H9 (cell line): ENCODE data around the gene TUBB2B. TPM values are rescaled to one million over a fixed set of nuclear protein-coding genes. Genes with fewer than 3 reads are reported as not detected.

Experiments
- DNase-seq: peaks from one replicate; pipeline ENCODE4 v3.0.0-alpha.2; 2017
- H2AFZ ChIP-seq: one replicate; pipeline ENCODE4 v1.6.1; 2013; ENCODE audit warnings: mild to moderate bottlenecking, low read length, control low read depth, moderate library complexity
- H2AK5ac ChIP-seq: 2 replicates; pipeline ENCODE4 v1.6.1; 2013; ENCODE audit warnings: low read length, control low read depth, mixed read lengths; ENCODE audit not compliant: insufficient read length
- H2BK120ac ChIP-seq: one replicate; pipeline ENCODE4 v1.6.1; 2013; ENCODE audit warnings: low read depth, mild to moderate bottlenecking, low read length, control low read depth, inconsistent platforms; ENCODE audit not compliant: poor library complexity, severe bottlenecking
- H2BK12ac ChIP-seq: 2 replicates; pipeline ENCODE4 v1.6.1; 2013; ENCODE audit warnings: low read length, control low read depth, mixed read lengths, low read depth; ENCODE audit not compliant: insufficient read length
- H2BK15ac ChIP-seq: 2 replicates; pipeline ENCODE4 v1.6.1; 2013; ENCODE audit warnings: low read depth, low read length, control low read depth
- H2BK20ac ChIP-seq: one replicate; pipeline ENCODE4 v1.6.1; 2013; ENCODE audit warnings: low read depth, mild to moderate bottlenecking, low read length, control low read depth, inconsistent platforms; ENCODE audit not compliant: poor library complexity, severe bottlenecking
- H2BK5ac ChIP-seq: 2 replicates; pipeline ENCODE4 v1.6.1; 2013; ENCODE audit warnings: low read length, control low read depth, mixed read lengths; ENCODE audit not compliant: insufficient read length
- H3K14ac ChIP-seq: 2 replicates; pipeline ENCODE4 v1.6.1; 2013; ENCODE audit warnings: low read length, control low read depth; ENCODE audit not compliant: insufficient read depth
- H3K18ac ChIP-seq: 2 replicates; pipeline ENCODE4 v1.6.1; 2013; ENCODE audit warnings: low read depth, mild to moderate bottlenecking, mixed read lengths, low read length, control low read depth; ENCODE audit not compliant: insufficient read length
- H3K23ac ChIP-seq: 2 replicates; pipeline ENCODE4 v1.6.1; 2013; ENCODE audit warnings: low read length, control low read depth, mixed read lengths, low read depth; ENCODE audit not compliant: insufficient read length
- H3K23me2 ChIP-seq: 2 replicates; pipeline ENCODE4 v1.6.1; 2013; ENCODE audit warnings: low read depth, mild to moderate bottlenecking, mixed read lengths, low read length, control low read depth; ENCODE audit not compliant: insufficient read length, poor library complexity, severe bottlenecking
- H3K27ac ChIP-seq: 2 replicates; pipeline ENCODE4 v1.5.1; 2013; ENCODE audit warnings: low read length, control low read depth, mixed read lengths, low read depth; ENCODE audit not compliant: insufficient read length
- H3K27me3 ChIP-seq: 2 replicates; pipeline ENCODE4 v1.6.1; 2013; ENCODE audit warnings: low read length, control low read depth, inconsistent platforms; ENCODE audit not compliant: insufficient read depth
- H3K4ac ChIP-seq: 2 replicates; pipeline ENCODE4 v1.6.1; 2013; ENCODE audit warnings: low read depth, mild to moderate bottlenecking, control low read depth, inconsistent platforms, low read length, moderate library complexity
- H3K4me1 ChIP-seq: 2 replicates; pipeline ENCODE4 v1.6.1; 2013; ENCODE audit warnings: low read length, control low read depth, inconsistent platforms; ENCODE audit not compliant: insufficient read depth
- H3K4me2 ChIP-seq: 2 replicates; pipeline ENCODE4 v1.6.1; 2013; ENCODE audit warnings: low read length, control low read depth, mixed read lengths; ENCODE audit not compliant: insufficient read length, insufficient read depth
- H3K56ac ChIP-seq: 2 replicates; pipeline ENCODE4 v1.6.1; 2013; ENCODE audit warnings: low read depth, mild to moderate bottlenecking, mixed read lengths, low read length, control low read depth; ENCODE audit not compliant: insufficient read length
- H3K79me1 ChIP-seq: 2 replicates; pipeline ENCODE4 v1.6.1; 2013; ENCODE audit warnings: low read depth, mild to moderate bottlenecking, moderate library complexity, low read length, control low read depth, inconsistent platforms; ENCODE audit not compliant: insufficient read depth, poor library complexity, severe bottlenecking
- H3K79me2 ChIP-seq: 2 replicates; pipeline ENCODE4 v1.6.1; 2013; ENCODE audit warnings: low read length, control low read depth, inconsistent platforms; ENCODE audit not compliant: insufficient read depth
- H3K9ac ChIP-seq: 2 replicates; pipeline ENCODE4 v1.6.1; 2013; ENCODE audit warnings: low read length, control low read depth, mixed read lengths; ENCODE audit not compliant: insufficient read length; ENCODE audit errors: extremely low read depth
- H3K9me3 ChIP-seq: one replicate; pipeline ENCODE4 v1.6.1; 2013; ENCODE audit warnings: low read depth, low read length, inconsistent platforms; ENCODE audit not compliant: control insufficient read depth
- H3T11ph ChIP-seq: one replicate; pipeline ENCODE4 v1.6.1; 2013; ENCODE audit warnings: mild to moderate bottlenecking, low read length, control low read depth, inconsistent platforms
- H4K20me1 ChIP-seq: one replicate; pipeline ENCODE4 v1.6.1; 2013; ENCODE audit not compliant: control insufficient read depth, insufficient read length, insufficient read depth
- H4K5ac ChIP-seq: 2 replicates; pipeline ENCODE4 v1.6.1; 2013; ENCODE audit warnings: low read depth, mild to moderate bottlenecking, mixed read lengths, low read length, control low read depth; ENCODE audit not compliant: insufficient read length
- H4K8ac ChIP-seq: replicated peaks from 2 replicates; pipeline ENCODE4 v1.6.1; 2013; ENCODE audit warnings: low read length, control low read depth, mixed read lengths, low read depth; ENCODE audit not compliant: insufficient read length
- H4K91ac ChIP-seq: 2 replicates; pipeline ENCODE4 v1.6.1; 2013; ENCODE audit warnings: low read depth, mild to moderate bottlenecking, moderate library complexity, mixed read lengths, low read length, control low read depth; ENCODE audit not compliant: insufficient read length
- H3K27ac Mint-ChIP-seq, 3 experiments: 2 replicates in 2 of 3; 3 replicates in 1 of 3; pipeline ENCODE4 v1.8.0; 2020 to 2021; ENCODE audit warnings: mixed read lengths in 3 of 3, mild to moderate bottlenecking in 1 of 3, moderate library complexity in 1 of 3
- H3K27me3 Mint-ChIP-seq: 2 replicates; pipeline ENCODE4 v1.8.0; 2021; ENCODE audit warnings: low read depth, mild to moderate bottlenecking, moderate library complexity, mixed read lengths
- H3K36me3 Mint-ChIP-seq, 3 experiments: 2 replicates in 2 of 3; 3 replicates in 1 of 3; pipeline ENCODE4 v1.8.0; 2020 to 2021; ENCODE audit warnings: low read depth in 3 of 3, mixed read lengths in 3 of 3; ENCODE audit not compliant: insufficient read depth in 1 of 3
- H3K4me1 Mint-ChIP-seq, 2 experiments: 2 replicates each; pipeline ENCODE4 v1.8.0; 2020; ENCODE audit warnings: mixed read lengths in 2 of 2
- H3K4me3 Mint-ChIP-seq, 2 experiments: 2 replicates in 1 of 2; 3 replicates in 1 of 2; pipeline ENCODE4 v1.8.0; 2020 to 2021; ENCODE audit warnings: mild to moderate bottlenecking in 2 of 2, mixed read lengths in 2 of 2, moderate library complexity in 1 of 2
- H3K9me3 Mint-ChIP-seq, 2 experiments: 2 replicates in 1 of 2; 3 replicates in 1 of 2; pipeline ENCODE4 v1.8.0; 2020; ENCODE audit warnings: mild to moderate bottlenecking in 2 of 2, mixed read lengths in 2 of 2, moderate library complexity in 1 of 2
- CTCF ChIP-seq: fragments of 200-600 bp; sonication (generic); conservative IDR thresholded peaks from 3 replicates; pipeline ENCODE4 v1.8.0; 2021; ENCODE audit warnings: antibody characterized with exemption, mild to moderate bottlenecking
- WGBS: extraction: QIAGEN DNeasy Blood & Tissue Kit; methylation state at CpG from one replicate; pipeline ENCODE4 v1.1.7; 2013; ENCODE audit warnings: missing lambda C conversion rate, low lambda C conversion rate, mixed read lengths; ENCODE audit not compliant: insufficient read length; ENCODE audit errors: extremely low coverage; 5-methylcytosine and 5-hydroxymethylcytosine counted together
- total RNA-seq: library from RNA; stranded (reverse); gene quantifications from 2 replicates; pipeline ENCODE4 v1.2.1, GENCODE V29; 2021

Gene TUBB2B
- total RNA-seq, 1 experiment from 2014 or later, result 320 TPM

- no peak overlapping the region for H3K27ac ChIP-seq
- H2BK120ac ChIP-seq, result no peak overlapping the region
- no peak for DNase-seq
- Mint-ChIP-seq H3K4me1 (peaks cover 10% of the 10 kb centered on the region in 2 experiments), H3K36me3 (peaks cover 3 to 6% (median 5%) of the 10 kb centered on the region in 3 experiments; a peak in 5 of 7 replicates), H3K27me3 (peaks cover 13% of the 10 kb centered on the region), H3K27ac (no peak overlapping the region; a peak in 1 of 7 replicates), H3K9me3 (peaks cover 6% of the 10 kb centered on the region in 2 experiments; a peak in 3 of 5 replicates), H3K4me3 (no peak overlapping the region)
- H3T11ph ChIP-seq, result no peak overlapping the region
- H3K79me2 ChIP-seq, result no peaks in the 10 kb centered on the region
- no peak overlapping the region for H2BK5ac ChIP-seq
- no peaks in the 10 kb centered on the region for H3K23me2 ChIP-seq
- no peak overlapping the region for H3K18ac ChIP-seq
- no peak overlapping the region for H4K8ac ChIP-seq
- H3K4ac ChIP-seq, result no peak overlapping the region
- no peak overlapping the region for H2AFZ ChIP-seq
- no peak overlapping the region for H2BK20ac ChIP-seq
- H2BK15ac ChIP-seq, result no peak overlapping the region
- H4K20me1 ChIP-seq, result no peaks in the 10 kb centered on the region
- H3K23ac ChIP-seq, result no peak overlapping the region
- H3K14ac ChIP-seq, result no peak overlapping the region
- no peaks in the 10 kb centered on the region for H3K4me1 ChIP-seq
- no peak for TF ChIP-seq CTCF
- no peak overlapping the region for H3K4me2 ChIP-seq
- no peaks in the 10 kb centered on the region for H3K79me1 ChIP-seq
- no peaks in the 10 kb centered on the region for H3K9me3 ChIP-seq
- no peaks in the 10 kb centered on the region for H3K27me3 ChIP-seq
- no peak overlapping the region for H2BK12ac ChIP-seq
- H3K56ac ChIP-seq, result no peak overlapping the region
- no peak overlapping the region for H4K5ac ChIP-seq
- no CpG with 5 or more reads among the region's 10 CpGs for WGBS
- no peak overlapping the region for H2AK5ac ChIP-seq
- no peak overlapping the region for H3K9ac ChIP-seq
- no peak overlapping the region for H4K91ac ChIP-seq
These were observed 9.2 kb downstream of the TUBB2B start for GRCh38 chr6:3218266-3218665.
